WTC11 (cell line): ENCODE measurements around the gene ACOT6. TPM values are rescaled to one million over a fixed set of nuclear protein-coding genes. Genes with fewer than 3 reads are reported as not detected.
"Not testable (repeated sequence)": the region's sequence is repeated elsewhere in the genome, so short reads cannot be mapped to it uniquely, and the experiment has no call there.

ENCODE experiments used
- ATAC-seq: fragments of 200-7000 bp; cut with Tn5 transposase; 2 replicates; pipeline ENCODE4 v1.10.0; 2021; ENCODE audit warnings: mild to moderate bottlenecking, moderate library complexity
- CTCF ChIA-PET: fragments of 300-600 bp; sonication (Branson Sonifier 250); formaldehyde crosslinking; loops from one replicate; lab custom pipeline; 2021; ENCODE audit warnings: antibody characterized with exemption; lab: Charles Lee
- POLR2A ChIA-PET: fragments of 350-600 bp; sonication (Branson Sonifier 250); formaldehyde crosslinking; loops from one replicate; lab custom pipeline; 2021; ENCODE audit warnings: antibody characterized with exemption; lab: Charles Lee
- DNase-seq: peaks from one replicate; pipeline ENCODE4 v3.0.0; 2021; ENCODE audit warnings: low spot score
- H3K27ac Mint-ChIP-seq: 2 replicates; pipeline ENCODE4 v1.8.0; 2021; ENCODE audit warnings: mixed read lengths
- H3K27me3 Mint-ChIP-seq: 2 replicates; pipeline ENCODE4 v1.8.0; 2021; ENCODE audit warnings: low read depth, mild to moderate bottlenecking, moderate library complexity, mixed read lengths
- H3K36me3 Mint-ChIP-seq: 2 replicates; pipeline ENCODE4 v1.8.0; 2021; ENCODE audit warnings: mixed read lengths
- H3K4me1 Mint-ChIP-seq: 2 replicates; pipeline ENCODE4 v1.8.0; 2022; ENCODE audit warnings: mixed read lengths
- H3K4me3 Mint-ChIP-seq: 2 replicates; pipeline ENCODE4 v1.8.0; 2021; ENCODE audit warnings: mild to moderate bottlenecking, moderate library complexity, mixed read lengths
- H3K9me3 Mint-ChIP-seq: 2 replicates; pipeline ENCODE4 v1.8.0; 2021; ENCODE audit warnings: mixed read lengths
- ELF4 ChIP-seq: sonication (generic); formaldehyde crosslinking; IDR thresholded peaks from 2 replicates; pipeline ENCODE4 v1.8.1; 2022; ENCODE audit warnings: low read depth, mild to moderate bottlenecking, moderate library complexity, missing genetic modification reagents
- GTF2I ChIP-seq: fragments of 250-450 bp; sonication (Bioruptor Pico); conservative IDR thresholded peaks from 2 replicates; pipeline ENCODE4 v1.4.0; 2021; ENCODE audit warnings: mild to moderate bottlenecking
- JUN ChIP-seq: sonication (generic); formaldehyde crosslinking; IDR thresholded peaks from 2 replicates; pipeline ENCODE4 v1.8.0; 2023; ENCODE audit warnings: mild to moderate bottlenecking, missing genetic modification reagents
- RELA ChIP-seq: sonication (generic); formaldehyde crosslinking; IDR thresholded peaks from 2 replicates; pipeline ENCODE4 v1.8.1; 2022; ENCODE audit warnings: missing genetic modification reagents, mild to moderate bottlenecking, borderline replicate concordance
- ZNF121 ChIP-seq: sonication (generic); formaldehyde crosslinking; IDR thresholded peaks from 2 replicates; pipeline ENCODE4 v1.8.0; 2023; ENCODE audit warnings: missing genetic modification reagents
- ZNF423 ChIP-seq: fragments of 250-450 bp; sonication (Bioruptor Pico); IDR thresholded peaks from 2 replicates; pipeline ENCODE4 v2.1.2; 2022; ENCODE audit warnings: mild to moderate bottlenecking, moderate library complexity
- total RNA-seq: library from RNA; stranded (reverse); gene quantifications from 3 replicates; pipeline ENCODE4 v1.2.3, GENCODE V29; 2021
- TF ChIP-seq, protein P1 (sequence below): sonication (generic); formaldehyde crosslinking; conservative IDR thresholded peaks from 2 replicates; pipeline ENCODE4 v1.8.1; 2023; ENCODE audit warnings: mild to moderate bottlenecking, low read depth, missing genetic modification reagents, moderate library complexity
- TF ChIP-seq, protein P2 (sequence below): sonication (generic); formaldehyde crosslinking; IDR thresholded peaks from 2 replicates; pipeline ENCODE4 v1.8.0; 2022; ENCODE audit warnings: mild to moderate bottlenecking, missing genetic modification reagents
- TF ChIP-seq, protein P3 (sequence below): sonication (generic); formaldehyde crosslinking; IDR thresholded peaks from 2 replicates; pipeline ENCODE4 v1.8.1; 2022; ENCODE audit warnings: mild to moderate bottlenecking, moderate library complexity, missing genetic modification reagents
- TF ChIP-seq, protein P4 (sequence below): sonication (generic); formaldehyde crosslinking; IDR thresholded peaks from 2 replicates; pipeline ENCODE4 v1.8.0; 2023; ENCODE audit warnings: missing genetic modification reagents, mild to moderate bottlenecking, borderline replicate concordance
- TF ChIP-seq, protein P5 (sequence below): fragments of 250-450 bp; sonication (Bioruptor Pico); IDR thresholded peaks from 2 replicates; pipeline ENCODE4 v1.8.0; 2021; ENCODE audit warnings: mild to moderate bottlenecking
- TF ChIP-seq, protein P6 (sequence below): fragments of 200-600 bp; IDR thresholded peaks from 2 replicates; pipeline ENCODE4 v1.8.0; 2022; ENCODE audit warnings: antibody characterized with exemption

The ACOT6 gene
- total RNA-seq, 1 experiment from 2014 or later, result 0.13 TPM

DNA sequence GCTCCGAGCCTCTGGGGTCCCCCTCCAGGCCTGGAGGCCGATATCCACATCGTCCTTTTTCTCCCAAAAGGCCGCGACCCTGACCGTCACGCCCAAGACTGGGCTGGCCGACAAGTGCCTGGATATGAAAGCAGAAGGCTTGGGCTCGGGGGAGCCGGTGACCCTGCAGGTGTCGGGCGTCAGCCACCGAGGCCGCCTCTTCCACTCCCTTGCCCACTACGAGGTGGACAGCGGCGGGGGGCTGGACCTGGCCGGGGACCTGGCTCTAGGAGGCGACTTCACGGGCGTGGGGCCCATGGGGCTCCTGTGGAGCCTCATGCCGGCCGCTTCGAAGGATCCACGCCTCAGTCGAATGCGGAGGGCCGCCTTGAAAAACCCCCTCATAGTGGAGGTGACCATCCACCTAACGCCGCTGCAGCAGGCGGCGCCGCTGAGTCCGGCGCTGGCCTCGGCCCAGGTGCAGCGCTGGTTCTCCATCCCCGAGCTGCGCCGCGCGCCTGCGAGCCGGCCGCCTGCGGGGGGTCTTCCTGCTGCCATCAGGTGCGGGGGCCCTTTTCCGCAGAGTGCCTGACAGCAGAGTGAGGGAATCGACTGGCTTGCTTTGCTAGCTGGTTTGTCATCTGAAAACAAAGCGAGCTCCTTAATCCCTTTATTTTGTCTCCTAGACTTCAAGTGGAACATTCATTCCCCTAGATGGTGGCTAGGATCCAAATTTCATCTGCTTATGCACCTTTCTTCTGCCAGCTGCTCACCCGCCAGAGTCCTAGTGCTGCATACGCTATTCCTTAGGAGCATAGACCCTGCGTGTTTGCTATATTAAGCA is 21.9 kb downstream of the ACOT6 start (continued):
- TF ChIP-seq, protein P1, sequence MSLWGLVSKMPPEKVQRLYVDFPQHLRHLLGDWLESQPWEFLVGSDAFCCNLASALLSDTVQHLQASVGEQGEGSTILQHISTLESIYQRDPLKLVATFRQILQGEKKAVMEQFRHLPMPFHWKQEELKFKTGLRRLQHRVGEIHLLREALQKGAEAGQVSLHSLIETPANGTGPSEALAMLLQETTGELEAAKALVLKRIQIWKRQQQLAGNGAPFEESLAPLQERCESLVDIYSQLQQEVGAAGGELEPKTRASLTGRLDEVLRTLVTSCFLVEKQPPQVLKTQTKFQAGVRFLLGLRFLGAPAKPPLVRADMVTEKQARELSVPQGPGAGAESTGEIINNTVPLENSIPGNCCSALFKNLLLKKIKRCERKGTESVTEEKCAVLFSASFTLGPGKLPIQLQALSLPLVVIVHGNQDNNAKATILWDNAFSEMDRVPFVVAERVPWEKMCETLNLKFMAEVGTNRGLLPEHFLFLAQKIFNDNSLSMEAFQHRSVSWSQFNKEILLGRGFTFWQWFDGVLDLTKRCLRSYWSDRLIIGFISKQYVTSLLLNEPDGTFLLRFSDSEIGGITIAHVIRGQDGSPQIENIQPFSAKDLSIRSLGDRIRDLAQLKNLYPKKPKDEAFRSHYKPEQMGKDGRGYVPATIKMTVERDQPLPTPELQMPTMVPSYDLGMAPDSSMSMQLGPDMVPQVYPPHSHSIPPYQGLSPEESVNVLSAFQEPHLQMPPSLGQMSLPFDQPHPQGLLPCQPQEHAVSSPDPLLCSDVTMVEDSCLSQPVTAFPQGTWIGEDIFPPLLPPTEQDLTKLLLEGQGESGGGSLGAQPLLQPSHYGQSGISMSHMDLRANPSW (CRISPR knock-in tag), result peak; percentile 77; the same call in 1 of the 2 replicates
- TF ChIP-seq JUN (CRISPR knock-in tag) (no peak), RELA (CRISPR knock-in tag) (0 out of 2 replicates have a peak, but pooled peaks have one; percentile 14)

DNA sequence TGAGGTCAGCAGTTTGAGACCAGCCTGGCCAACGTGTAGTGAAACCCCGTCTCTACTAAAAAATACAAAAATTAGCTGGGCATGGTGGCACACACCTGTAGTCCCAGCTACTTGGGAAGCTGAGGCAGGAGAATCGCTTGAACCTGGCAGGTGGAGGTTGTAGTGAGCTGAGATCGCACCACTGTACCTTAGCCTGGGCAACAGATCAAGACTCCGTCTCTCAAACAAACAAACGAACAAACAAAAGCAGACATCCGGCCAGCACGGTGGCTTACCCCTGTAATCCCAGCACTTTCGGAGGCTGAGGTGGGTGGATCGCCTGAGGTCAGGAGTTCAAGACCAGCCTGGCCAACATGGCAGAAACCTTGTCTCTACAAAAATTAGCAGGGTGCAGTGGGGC is 24.0 kb downstream of the ACOT6 start:
- POLR2A ChIA-PET, ATAC-seq, H3K36me3 Mint-ChIP-seq: not testable (repeated sequence)
- TF ChIP-seq ZNF121 (CRISPR knock-in tag), result peak; percentile 75
- TF ChIP-seq, all 79 proteins: peak for 1; not testable (repeated sequence) for 78
- H3K27me3 Mint-ChIP-seq, H3K27ac Mint-ChIP-seq, H3K9me3 Mint-ChIP-seq, H3K4me1 Mint-ChIP-seq, CTCF ChIA-PET, DNase-seq, H3K4me3 Mint-ChIP-seq: not testable (repeated sequence)

DNA sequence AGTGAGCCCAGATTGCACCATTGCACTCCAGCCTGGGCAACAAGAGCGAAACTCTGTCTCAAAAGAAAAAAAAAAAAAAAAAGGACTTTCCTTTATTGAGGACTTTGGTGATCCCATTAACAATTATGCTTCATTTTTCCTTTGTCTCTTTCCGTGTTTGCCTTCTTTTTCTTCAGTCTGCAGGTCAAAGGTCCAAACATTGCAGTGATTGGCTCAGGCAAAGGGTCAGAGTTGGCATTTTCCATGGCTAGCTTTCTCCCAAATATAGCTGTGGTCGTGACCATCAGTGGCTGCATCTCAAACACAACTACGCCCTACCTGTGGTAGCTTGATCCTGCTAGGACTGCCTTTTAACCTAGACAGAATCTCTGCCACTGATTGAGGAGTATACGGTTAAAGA is 25.5 kb downstream of the ACOT6 start:
- H3K9me3 Mint-ChIP-seq, result no peaks in the 10 kb centered on the region
- TF ChIP-seq, protein P2, sequence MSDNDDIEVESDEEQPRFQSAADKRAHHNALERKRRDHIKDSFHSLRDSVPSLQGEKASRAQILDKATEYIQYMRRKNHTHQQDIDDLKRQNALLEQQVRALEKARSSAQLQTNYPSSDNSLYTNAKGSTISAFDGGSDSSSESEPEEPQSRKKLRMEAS (CRISPR knock-in tag), result no peak
- TF ChIP-seq, protein P3, sequence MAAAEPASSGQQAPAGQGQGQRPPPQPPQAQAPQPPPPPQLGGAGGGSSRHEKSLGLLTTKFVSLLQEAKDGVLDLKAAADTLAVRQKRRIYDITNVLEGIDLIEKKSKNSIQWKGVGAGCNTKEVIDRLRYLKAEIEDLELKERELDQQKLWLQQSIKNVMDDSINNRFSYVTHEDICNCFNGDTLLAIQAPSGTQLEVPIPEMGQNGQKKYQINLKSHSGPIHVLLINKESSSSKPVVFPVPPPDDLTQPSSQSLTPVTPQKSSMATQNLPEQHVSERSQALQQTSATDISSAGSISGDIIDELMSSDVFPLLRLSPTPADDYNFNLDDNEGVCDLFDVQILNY (CRISPR knock-in tag), result no peak
- TF ChIP-seq, protein P4, sequence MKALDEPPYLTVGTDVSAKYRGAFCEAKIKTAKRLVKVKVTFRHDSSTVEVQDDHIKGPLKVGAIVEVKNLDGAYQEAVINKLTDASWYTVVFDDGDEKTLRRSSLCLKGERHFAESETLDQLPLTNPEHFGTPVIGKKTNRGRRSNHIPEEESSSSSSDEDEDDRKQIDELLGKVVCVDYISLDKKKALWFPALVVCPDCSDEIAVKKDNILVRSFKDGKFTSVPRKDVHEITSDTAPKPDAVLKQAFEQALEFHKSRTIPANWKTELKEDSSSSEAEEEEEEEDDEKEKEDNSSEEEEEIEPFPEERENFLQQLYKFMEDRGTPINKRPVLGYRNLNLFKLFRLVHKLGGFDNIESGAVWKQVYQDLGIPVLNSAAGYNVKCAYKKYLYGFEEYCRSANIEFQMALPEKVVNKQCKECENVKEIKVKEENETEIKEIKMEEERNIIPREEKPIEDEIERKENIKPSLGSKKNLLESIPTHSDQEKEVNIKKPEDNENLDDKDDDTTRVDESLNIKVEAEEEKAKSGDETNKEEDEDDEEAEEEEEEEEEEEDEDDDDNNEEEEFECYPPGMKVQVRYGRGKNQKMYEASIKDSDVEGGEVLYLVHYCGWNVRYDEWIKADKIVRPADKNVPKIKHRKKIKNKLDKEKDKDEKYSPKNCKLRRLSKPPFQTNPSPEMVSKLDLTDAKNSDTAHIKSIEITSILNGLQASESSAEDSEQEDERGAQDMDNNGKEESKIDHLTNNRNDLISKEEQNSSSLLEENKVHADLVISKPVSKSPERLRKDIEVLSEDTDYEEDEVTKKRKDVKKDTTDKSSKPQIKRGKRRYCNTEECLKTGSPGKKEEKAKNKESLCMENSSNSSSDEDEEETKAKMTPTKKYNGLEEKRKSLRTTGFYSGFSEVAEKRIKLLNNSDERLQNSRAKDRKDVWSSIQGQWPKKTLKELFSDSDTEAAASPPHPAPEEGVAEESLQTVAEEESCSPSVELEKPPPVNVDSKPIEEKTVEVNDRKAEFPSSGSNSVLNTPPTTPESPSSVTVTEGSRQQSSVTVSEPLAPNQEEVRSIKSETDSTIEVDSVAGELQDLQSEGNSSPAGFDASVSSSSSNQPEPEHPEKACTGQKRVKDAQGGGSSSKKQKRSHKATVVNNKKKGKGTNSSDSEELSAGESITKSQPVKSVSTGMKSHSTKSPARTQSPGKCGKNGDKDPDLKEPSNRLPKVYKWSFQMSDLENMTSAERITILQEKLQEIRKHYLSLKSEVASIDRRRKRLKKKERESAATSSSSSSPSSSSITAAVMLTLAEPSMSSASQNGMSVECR (CRISPR knock-in tag), result no peak
- TF ChIP-seq, protein P5, sequence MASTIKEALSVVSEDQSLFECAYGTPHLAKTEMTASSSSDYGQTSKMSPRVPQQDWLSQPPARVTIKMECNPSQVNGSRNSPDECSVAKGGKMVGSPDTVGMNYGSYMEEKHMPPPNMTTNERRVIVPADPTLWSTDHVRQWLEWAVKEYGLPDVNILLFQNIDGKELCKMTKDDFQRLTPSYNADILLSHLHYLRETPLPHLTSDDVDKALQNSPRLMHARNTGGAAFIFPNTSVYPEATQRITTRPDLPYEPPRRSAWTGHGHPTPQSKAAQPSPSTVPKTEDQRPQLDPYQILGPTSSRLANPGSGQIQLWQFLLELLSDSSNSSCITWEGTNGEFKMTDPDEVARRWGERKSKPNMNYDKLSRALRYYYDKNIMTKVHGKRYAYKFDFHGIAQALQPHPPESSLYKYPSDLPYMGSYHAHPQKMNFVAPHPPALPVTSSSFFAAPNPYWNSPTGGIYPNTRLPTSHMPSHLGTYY (CRISPR knock-in tag), result no peak
- no peak for TF ChIP-seq GTF2I (CRISPR knock-in tag)
- TF ChIP-seq, protein P6, sequence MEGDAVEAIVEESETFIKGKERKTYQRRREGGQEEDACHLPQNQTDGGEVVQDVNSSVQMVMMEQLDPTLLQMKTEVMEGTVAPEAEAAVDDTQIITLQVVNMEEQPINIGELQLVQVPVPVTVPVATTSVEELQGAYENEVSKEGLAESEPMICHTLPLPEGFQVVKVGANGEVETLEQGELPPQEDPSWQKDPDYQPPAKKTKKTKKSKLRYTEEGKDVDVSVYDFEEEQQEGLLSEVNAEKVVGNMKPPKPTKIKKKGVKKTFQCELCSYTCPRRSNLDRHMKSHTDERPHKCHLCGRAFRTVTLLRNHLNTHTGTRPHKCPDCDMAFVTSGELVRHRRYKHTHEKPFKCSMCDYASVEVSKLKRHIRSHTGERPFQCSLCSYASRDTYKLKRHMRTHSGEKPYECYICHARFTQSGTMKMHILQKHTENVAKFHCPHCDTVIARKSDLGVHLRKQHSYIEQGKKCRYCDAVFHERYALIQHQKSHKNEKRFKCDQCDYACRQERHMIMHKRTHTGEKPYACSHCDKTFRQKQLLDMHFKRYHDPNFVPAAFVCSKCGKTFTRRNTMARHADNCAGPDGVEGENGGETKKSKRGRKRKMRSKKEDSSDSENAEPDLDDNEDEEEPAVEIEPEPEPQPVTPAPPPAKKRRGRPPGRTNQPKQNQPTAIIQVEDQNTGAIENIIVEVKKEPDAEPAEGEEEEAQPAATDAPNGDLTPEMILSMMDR, result no peak
- TF ChIP-seq ZNF423, result no peak
- TF ChIP-seq ELF4, result no peak
- no peak overlapping the region for H3K4me3 Mint-ChIP-seq
- no peaks in the 10 kb centered on the region for H3K36me3 Mint-ChIP-seq
- no peak for ATAC-seq
- ChIA-PET POLR2A (no interaction called here), CTCF (no interaction called here)
- H3K4me1 Mint-ChIP-seq, result peaks cover 9% of the 10 kb centered on the region
- H3K27ac Mint-ChIP-seq, result no peak overlapping the region
- H3K27me3 Mint-ChIP-seq, result peaks cover 2% of the 10 kb centered on the region; the same call in 1 of the 2 replicates
- no peak for DNase-seq
